CD4-positive, alpha-beta T cell treated with Interferon gamma for 1 hour (primary cell): ENCODE measurements around the gene PLBD2.

Experiments used
- DNase-seq: peaks from one replicate; pipeline ENCODE4 v3.0.0-alpha.2; 2020

Gene PLBD2

DNA sequence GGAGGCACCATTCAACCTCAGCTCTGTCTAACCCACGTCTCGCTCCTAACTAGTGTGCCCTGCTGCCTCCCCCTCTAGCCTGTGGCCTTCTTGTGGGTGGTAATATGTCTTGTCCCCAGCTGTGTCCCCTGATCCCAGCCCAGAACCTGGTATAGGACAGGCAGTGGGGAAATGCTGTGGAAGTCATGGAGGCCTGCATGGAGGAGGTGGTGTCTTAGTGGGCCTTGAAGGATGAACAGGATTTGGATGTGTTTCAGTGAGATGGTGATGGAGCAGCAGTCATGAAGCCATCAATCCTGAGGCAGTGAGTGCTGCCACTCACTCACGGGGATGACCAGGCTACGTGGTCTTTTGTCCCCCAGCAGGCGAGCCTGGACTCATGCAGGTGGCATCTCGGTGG is 13.4 kb downstream of the PLBD2 start:
- no peak for DNase-seq

DNA sequence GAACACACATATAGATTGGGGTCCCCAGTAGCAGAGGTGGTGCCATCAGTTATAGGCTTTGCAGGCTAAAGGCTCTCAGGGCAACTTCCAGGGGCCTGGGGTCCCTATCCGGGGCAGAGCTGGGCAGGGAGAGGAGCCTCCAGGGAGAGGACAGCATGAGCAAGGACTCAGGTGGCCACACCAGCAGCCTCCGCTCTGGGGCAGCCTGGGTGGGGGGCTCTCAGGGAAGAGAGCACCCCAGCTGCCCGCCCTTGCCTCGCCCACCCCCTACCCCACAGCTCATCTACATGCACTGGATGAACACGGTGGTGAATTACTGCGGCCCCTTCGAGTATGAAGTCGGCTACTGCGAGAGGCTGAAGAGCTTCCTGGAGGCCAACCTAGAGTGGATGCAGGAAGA is 14.0 kb downstream of the PLBD2 start:
- DNase-seq, result no peak

DNA sequence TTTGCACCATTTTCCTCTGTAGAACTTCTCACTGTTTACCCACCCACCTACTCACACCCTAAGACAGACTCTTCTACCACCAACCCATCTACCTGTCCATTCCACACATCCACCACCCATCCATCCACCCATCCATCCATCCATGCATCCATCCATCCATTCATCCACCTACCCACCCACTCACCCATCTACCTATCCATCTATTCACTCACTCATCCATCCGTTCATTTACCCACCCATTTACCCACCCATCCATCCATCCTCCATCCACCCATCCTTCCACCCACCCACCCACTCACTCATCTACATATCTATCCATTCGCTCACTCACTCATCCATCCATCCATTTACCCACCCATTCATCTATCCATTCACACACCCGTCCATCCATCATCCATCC is 15.1 kb downstream of the PLBD2 start:
- no peak for DNase-seq

DNA sequence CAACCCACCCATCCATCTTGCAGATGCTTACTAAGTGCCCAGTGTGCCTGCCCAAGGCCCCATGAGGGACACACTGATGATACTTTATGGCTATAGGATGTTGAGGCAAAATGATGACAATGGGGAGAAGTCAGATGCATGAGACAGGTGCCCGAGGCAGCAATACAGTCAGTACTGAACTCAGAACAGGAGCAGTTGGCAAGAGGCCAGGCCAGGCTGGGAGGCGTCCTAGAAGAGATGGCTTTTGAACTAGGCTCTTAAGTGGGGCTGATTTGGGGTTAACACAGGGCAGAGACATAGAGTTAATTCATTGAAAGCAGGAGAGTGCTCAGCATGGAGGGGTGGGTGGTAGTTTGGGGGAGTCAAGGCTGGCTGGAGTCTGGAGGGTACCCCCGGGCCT is 15.6 kb downstream of the PLBD2 start:
- DNase-seq, result no peak

DNA sequence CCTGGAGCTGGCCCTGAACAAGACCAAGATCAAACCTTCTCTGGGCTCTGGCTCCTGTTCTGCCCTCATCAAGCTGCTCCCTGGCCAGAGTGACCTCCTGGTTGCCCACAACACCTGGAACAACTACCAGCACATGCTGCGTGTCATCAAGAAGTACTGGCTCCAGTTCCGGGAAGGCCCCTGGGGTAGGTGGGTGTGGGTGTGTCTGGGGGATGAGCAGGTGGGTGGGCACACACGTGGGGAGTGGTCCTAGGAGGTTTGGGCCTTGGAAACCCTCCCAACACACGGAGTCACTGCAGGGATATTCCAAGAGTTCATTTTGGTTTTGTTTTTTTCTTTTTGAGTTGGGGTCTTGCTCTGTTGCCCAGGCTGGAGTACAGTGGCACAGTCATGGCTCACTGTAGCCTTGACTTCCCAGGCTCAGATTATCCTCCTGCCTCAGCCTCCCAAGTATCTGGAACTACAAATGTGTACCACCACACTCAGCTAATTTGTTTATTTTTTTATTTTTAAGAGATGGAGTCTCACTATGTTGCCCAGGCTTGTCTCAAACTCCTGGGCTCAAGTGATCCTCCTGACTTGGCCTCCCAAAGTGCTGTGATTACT is 16.5 kb downstream of the PLBD2 start:
- no peak for DNase-seq

DNA sequence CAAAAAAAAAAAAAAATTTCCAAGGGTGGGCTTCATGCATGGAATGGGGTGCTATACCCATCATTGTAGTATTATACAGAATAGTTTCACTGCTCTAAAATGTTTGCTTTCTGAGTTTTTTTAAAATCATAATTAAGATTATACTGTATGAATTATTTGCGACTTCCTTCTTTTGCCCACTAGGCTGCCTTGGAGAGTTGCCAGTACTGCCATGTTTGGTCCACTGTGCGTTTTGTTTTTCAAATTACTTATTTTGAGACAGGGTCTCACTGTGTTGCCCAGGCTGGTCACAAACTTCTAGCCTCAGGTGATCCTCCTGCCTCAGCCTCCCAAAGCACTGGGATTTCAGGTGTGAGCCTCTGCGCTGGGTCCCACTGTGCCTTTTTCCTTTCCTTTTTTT is 19.9 kb downstream of the PLBD2 start:
- no peak for DNase-seq

DNA sequence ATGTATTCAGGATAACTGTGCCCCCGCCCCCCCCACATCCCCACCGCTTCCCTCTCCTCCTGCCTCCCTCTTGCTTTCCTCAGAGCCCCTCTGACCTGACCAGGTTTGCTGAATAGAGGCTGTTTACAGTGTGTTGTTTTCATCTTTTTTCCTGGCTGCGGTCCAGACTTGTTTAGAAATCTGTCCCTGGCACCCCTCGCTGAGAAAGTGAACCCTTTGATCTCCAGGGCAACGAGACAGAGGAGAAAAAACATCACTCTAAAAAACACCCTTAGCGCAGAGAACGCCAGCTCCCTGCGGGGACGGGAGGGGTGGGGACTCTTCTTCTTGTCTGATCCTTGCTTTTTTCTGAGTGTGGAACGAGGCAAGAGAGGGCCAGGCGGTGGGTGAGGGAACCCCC is 22.8 kb downstream of the PLBD2 start:
- DNase-seq, result no peak

DNA sequence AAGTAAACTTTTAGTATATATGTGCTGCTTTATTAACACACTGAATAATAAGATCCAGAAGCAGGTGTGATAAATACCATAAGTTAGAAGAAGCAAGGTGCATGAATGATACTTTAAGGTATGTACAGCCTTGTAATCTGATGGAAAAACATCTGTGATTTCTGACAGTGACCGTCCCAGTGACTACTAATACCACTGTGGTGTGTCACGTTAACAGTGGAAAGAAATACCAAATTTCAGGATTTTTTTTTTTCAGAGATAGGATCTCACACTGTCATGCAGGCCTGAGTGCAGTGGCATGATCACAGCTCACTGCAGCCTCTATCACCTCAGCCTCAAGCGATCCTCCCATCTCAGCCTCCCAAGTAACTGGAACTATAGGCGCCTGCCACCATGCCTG is 23.8 kb downstream of the PLBD2 start:
- DNase-seq, result no peak

DNA sequence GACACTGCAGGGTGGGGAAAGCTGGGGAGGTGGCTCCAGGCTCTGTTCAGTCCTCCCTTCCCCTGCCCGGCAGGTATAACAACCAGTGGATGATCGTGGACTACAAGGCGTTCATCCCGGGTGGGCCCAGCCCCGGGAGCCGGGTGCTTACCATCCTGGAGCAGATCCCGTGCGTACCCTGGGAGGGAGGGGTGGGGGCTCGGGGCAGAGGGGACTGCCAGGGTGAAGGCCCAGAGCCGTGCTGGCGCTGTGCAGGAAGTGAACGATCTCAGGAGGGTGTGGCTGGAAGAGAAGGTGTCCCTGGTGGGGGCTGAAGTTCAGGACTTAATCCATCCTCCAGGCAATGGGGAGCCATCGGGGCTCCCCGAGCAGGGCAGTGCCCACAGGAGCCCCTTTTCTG is 26.4 kb downstream of the PLBD2 start:
- no peak for DNase-seq

DNA sequence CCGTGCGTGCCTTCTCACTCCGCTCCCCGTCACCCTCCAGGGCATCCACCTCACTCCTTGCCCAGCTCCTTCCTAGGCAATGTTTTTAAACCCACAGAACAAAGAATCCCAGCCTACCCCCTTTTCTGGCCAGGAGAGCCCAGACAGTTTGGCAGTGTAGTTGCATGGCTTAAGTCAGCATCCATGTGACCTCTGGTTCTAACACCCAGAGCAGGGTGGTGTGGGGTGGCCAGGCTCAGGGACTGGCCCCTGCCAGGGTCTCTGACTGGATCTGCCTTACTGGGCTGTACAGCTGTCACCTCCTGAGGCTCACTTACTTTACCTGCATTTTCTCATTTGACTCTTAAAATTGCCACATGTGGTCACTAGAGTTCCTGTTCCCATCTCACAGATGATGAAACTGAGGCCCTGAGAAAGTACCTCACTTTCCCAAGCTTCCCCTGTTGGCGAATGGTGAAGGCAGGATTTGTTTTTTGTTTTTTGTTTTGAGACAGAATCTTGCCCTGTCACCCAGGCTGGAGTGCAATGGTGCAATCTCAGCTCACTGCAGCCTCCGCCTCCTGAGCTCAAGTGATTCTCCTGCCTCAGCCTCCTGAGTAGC is 27.0 kb downstream of the PLBD2 start:
- DNase-seq, result no peak

DNA sequence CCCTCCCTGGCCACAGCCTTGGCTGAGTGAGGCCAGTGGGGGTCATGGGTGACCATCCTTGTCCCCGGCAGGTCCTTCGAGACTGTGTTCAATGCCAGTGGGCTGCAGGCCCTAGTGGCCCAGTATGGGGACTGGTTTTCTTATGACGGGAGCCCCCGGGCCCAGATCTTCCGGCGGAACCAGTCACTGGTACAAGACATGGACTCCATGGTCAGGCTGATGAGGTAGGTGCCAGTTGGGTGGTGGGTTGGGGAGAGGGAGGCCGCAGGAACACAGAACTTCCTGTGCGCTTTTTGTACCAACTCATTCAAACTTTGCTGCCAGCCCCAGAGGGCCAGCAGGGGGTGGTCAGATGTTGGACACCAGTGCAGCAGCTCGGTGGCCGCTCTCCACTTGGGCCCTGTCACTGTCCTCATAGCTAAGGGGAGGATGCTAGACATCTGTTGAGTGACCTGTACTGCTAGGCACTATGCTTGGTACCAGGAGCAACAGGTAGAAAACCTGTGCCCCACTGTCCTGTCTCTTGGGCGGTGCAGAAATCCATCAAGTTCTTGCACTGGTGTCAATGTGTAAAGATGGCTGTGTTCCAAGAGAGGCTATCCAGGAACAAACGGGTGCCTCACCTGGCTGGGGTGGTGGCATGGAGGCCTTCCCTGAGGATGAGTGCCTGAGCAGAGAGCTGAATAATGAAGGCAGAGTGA is 28.6 kb downstream of the PLBD2 start:
- no peak for DNase-seq

DNA sequence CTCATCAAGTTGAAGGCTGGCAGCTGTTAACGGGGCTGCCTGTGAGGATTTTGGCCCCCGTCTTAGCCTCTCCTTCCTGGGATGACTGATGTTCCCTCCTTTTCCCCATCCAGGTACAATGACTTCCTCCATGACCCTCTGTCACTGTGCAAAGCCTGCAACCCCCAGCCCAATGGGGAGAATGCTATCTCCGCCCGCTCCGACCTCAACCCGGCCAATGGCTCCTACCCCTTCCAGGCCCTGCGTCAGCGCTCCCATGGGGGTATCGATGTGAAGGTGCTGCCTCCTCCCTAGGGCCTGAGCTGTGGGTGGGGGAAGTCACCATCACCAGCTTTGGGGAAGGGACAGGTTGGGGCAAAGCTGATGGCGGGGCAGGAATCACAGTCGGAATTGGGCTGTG is 29.2 kb downstream of the PLBD2 start:
- DNase-seq, result no peak

DNA sequence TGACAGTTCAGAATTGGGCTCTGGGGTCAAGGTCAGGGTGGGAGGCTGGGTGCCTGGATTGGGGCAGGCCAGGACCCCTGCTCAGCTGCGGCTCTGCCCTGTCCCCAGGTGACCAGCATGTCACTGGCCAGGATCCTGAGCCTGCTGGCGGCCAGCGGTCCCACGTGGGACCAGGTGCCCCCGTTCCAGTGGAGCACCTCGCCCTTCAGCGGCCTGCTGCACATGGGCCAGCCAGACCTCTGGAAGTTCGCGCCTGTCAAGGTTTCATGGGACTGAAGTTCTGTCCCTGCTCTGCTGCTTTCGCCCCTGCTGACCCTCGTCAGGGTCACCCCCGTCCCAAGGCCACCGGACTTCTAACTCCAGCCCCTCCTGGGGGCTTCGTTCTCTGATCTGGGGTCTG is 30.0 kb downstream of the PLBD2 start:
- no peak for DNase-seq

DNA sequence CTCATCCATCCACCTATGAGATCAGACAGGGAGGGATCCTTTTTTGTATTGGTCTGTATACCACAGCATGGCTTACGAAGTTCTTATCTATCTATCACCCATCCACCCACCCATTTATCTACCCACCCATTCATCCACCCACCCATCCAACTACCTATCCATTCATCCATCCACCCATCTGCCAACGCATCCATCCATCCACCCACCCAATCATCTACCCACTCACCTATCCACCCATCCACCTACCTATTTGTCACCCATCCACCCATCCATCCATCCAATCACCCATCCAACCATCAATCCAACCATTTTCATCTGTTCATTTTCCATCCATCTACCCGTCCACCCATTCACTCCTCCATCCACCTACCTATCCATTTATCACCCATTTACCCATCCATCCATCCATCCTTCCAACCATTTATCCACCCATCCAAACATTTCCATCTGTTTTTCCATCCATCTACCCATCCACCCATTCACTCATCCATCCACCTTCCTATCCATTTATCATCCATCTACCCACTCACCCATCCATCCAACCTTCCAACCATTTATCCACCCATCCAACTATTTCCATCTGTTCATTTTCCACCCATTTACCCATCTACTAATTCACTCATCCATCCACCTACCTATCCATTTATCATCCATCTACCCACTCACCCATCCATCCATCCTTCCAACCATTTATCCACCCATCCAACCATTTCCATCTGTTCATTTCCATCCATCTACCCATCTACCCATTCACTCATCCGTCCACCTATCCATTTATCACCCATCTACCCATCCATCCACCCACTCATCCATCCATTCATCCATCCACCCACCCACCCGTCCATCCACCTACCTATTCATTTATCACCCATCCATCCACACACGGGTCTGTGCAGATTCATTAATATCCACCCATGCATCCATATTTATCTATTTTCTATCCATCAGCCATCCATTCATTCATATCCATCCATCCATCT is 32.0 kb downstream of the PLBD2 start:
- DNase-seq, result no peak

DNA sequence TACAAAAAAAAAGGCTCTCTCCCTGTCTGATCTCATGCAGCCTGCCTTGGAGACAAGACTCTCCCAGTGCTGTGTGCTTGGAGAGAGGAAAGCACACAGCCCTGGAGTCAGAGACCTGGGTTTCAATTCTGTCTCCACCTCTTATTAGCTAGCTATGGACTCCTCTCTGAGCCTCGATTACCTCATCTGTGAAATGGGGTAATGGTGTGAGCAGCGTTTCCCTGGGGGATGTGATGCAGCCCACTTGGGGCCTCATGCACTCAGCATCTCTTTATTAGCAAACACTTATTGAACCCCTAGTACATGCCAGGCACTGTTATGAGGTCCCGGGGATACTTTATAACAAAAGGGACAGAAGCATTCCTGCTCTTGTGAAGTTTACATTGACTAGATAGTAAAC is 32.8 kb downstream of the PLBD2 start:
- no peak for DNase-seq

DNA sequence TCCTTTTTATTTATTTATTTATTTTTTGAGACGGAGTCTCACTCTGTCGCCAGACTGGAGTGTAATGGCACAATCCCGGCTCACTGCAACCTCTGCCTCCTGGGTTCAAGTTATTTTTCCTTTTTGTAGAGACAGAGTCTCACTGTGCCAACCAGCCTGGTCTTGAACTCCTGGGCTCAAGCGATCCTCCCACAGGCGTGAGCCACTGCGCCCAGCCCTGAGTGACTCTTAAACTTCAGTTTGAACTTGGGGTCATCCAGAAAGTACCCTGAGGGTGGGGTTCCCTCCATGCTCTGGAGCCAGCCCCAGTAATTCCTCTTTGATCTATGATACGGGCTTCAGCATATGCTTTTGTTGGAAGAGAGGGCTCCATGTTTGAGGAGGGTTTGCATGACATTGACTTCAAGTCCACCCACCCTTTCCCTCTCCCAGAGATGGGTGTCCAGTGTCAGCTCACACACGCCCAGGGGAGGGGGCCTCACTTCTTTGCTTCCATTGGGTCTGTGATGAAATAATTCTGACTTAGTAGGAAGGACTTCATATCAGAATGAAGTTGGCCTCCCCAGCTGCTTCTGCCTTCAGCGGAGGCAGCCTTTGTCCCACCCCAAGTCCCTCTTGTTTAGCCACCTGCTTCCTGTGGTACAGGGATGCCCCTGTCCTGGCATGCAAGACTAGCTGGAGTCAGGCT is 33.4 kb downstream of the PLBD2 start:
- DNase-seq, result no peak

DNA sequence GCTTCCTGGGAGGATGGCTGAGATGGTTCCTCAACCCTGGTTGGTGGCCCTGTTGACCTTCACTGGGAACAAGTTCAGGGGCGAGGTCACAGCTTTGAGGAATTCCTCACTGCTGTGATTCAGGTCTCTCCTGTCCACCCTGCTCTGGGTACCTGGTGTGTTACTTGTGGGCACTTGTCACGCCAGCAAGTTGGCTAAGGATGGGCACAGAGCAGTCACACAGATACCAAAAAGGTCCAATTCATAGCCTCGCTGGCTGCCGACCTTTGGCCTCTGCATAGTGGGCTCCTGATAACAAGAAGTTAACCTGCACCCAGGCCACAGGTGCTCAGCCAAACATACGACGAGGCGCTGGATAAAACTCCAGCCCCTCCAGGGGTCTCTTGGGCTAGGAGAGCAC is 34.1 kb downstream of the PLBD2 start:
- DNase-seq, result no peak

DNA sequence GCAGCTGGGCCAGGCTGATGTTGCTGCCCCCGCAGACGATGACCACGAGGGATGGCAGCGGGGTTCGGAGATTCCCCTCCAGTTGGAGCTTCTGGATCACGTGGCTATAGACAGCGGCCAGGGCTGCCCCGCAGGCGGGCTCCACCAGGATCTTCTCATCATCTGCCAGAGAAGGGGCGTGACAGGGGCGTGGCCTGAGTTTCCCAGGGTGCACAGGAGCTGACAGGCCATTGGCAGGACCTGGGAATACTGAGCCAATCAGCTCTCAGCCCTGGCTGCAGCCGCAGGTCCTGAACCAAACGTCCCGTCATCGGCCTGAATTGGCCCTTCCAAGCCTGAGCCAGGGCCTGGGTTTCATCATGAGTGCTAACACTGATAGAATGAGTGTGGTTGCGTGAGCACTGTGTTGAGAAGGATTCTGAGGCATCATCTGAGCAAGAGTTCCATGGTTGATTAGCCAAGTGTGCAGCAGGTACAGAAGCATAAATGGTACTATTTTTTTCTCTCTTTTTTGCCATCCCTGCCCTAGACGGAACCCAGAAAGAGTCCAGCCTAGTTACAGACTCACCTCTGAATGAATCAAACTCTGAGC is 34.7 kb downstream of the PLBD2 start:
- no peak for DNase-seq

DNA sequence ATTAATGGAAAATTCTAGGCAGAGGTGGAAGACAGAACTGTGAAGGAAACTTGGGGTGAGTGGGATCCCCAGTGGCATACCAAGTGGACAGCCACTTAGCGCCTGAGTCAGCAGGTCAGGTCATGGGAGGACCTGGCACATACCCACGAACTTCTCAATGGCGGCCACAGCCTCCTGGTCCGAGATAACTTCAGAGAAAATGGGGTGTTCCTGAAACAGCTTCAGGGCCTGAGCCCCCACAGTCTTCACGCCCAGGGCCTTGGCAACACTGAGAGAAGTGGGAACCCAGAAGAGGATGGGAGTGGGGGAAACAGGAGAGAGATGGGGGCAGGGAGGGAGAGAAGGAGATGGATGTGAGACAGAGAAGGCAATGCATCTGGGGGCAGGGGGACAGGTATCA is 35.4 kb downstream of the PLBD2 start:
- no peak for DNase-seq

DNA sequence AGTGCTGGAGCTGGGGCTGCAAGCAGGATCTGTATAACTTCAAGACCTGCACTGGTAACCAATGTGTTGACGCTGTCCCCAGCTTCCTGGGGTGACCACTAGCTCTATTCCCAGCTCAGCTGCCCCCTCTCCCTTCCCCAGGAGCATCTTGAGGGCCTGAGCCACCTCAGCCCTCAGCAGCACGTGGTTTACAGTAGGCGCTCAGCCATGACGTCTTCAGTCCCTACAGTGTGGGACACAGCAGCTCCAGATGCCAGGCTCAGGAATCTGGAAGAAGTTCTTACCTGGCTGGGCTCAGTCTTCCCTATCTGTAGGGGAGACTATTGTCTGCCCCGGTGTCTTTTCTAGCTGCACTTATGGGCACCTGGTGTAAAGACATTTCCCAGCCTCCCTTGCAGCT is 36.7 kb downstream of the PLBD2 start:
- no peak for DNase-seq

DNA sequence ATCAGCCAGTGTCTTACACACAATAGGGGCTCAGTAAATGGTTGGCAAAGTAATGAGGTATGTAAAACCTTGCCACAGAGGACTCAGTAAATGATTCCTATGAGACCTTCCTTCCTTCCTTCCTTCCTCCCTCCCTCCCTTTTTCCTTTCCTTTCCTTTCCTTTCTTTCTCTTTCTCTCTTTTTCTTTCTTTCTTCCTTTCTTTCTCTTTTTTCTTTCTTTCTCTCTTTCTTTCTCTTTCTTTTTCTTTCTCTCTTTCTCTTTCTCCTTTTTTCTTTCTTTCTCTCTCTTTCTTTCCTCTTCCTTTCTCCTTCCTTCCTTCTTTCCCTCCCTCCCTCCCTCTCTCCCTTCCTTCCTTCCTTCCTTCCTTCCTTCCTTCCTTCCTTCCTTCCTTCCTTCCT is 37.8 kb downstream of the PLBD2 start:
- DNase-seq, result no peak

DNA sequence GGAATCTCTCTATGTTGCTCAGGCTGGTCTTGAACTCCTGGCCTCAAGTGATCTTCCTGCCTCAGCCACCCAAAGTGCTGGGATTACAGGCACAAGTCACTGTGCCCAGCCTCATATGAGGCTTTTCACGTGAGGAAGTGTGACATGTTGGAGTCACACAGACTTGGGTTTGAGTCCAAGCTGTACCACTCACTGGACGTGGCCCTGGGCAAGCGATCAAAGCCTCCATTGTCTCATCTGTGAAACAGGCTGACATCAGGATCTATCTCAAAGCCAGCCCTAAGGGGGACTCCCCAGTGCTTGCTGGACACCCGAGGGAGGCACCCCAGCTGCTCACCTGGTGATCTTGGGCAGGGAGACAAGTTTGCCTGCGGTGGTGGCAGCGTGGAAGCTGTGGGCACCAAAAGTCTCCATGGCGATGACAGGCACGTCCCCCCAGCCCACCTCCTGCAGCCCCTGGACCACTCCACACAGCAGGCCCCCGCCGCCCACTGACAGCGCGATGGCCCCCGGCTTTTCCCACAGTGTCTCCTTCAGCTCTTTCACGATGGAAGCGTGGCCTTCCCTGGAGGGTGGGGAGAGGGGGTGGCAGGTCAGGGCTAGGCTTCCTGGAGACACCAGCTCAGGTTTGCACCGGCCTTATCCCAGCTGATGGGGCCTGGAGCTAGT is 38.6 kb downstream of the PLBD2 start:
- no peak for DNase-seq
